Hematopoietic multipotent progenitor cell treated with erythropoietin and hydrocortisone succinate and interleukin-3 and kit ligand, for 6 days (in vitro differentiated cells): ENCODE measurements around the gene LSP1.
"Not testable (repeated sequence)": the region's sequence is repeated elsewhere in the genome, so short reads cannot be mapped to it uniquely, and the experiment has no call there.

ENCODE experiments used
- DNase-seq: peaks from one replicate; pipeline ENCODE4 v3.0.0-alpha.2; 2015

LSP1 gene

DNA sequence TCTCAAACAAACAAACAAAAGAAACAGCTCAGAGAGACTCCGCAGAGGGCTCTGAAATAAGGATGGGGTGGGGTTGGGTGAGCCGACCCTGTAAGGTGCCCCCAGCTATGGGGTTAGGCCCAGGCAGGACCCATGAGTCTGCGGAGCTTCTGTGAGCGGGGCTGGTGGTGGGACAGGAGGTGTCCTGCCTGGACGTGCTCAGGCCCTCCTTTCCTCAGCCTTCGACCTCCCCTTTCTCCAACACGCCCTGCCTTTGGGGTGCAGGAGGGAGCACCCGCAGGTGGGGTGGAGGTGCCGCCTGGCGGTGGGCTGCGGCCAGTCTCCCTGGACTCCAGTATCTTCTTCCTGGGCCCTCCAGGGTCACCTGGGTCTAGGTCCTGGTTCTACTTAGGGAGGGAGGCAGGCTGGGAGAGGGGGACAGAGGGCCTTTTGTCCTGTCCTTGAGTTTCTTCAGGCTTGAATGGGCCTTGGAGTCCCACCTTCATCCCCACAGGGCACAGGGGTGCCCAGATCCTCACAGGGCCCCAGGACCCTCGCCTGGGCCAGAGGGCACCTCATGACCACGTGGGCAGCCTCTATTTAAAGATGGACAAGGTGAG is 26.6 kb downstream of the LSP1 start:
- no peak for DNase-seq

DNA sequence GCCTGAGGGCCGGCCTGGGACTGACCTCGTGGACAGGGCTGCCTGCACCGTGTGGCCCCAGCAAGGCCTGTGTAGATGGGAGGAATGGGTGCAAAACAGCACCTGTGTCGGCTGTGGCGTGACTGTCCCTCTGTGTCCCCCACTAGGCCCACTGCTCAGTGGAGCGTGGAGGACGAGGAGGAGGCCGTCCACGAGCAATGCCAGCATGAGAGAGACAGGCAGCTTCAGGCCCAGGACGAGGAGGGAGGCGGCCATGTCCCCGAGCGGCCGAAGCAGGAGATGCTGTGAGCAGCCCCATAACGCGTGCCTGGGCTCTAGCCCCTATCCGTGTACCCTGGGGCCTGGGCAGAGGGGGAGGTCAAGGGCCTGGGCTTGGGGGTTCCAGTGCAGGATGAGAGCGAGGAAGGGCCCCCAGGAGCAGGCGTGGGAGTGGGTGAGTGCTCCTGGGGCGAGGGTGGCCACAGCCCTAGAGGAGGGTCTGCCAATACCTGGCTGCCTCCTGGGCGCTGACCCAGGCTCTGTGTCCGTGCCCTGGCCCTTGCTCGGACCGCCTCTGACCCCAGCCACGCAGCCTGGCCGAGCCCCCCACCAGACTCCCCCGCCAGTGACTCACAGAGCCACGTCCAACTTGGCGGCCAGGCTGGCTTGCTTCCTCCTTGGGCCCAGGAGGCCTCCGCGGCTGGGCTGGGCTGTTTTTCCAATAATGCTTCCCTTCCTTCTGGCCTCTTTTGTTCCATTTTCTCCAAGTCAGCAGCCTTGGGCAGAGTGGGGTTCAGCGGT is 27.2 kb downstream of the LSP1 start:
- no peak for DNase-seq

DNA sequence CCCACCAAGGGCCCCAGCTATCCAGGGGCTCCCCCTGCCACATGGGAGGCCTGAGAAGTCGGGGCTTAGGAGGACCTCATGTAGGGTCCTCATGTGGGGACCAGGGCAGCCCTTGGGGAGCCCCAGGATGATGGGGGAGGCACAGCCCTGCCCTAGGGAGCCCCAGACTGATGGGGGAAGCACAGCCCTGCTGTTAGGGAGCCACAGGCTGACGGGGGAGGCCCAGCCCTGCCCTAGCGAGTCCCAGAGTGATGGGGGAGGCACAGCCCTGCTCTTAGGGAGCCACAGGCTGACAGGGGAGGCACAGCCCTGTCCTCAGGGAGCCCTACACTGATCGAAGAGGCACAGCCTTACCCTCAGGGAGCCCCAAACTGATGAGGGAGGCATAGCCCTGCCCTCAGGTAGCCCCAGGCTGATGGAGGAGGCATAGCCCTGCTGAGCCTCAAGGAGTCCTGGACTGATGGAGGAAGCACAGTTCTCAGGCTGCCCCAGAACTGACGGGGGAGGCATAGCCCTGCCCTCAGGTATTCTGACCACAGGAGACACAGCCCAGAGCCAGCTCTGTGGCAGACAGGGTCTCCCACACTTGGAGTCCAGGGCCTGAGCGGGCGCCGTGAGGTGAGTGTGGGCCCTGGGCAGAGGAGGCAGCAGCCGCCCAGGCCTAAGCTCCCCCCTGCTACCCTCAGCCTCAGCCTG is 28.0 kb downstream of the LSP1 start:
- no peak for DNase-seq

DNA sequence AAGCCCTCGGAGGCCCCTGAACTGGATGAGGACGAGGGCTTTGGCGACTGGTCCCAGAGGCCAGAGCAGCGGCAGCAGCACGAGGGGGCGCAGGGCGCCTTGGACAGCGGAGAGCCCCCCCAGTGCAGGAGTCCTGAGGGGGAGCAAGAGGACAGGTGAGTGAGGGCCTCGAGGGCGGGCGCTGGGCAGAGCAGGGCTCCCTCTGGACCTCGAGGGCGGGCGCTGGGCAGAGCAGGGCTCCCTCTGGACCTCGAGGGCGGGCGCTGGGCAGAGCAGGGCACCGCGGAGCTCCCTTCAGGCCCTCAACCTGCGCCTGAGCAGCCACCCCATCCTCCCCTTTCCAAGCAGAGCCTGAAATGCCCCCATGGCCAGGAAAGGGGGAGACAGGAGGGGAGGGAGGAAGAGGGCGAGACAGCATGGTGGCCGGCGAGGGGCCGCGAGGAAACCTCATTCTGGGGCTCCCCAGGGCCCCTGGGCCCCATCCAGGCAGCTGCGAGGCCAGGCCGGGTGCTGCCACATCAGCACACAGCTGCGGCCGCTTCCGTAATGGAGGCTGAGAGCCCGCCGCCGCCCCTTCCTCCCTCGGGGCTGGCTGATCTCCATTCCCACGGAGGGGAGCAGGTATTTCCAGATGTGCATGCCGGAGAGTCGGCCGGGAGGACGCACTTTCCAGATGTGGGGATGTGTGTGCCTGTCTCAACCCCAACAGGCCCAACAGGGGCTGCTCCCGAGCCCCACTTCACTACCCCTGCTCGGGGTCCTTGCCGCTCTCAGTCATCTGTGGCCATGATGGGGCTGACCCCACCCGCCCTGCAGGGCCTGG is 28.8 kb downstream of the LSP1 start:
- DNase-seq: no peak

DNA sequence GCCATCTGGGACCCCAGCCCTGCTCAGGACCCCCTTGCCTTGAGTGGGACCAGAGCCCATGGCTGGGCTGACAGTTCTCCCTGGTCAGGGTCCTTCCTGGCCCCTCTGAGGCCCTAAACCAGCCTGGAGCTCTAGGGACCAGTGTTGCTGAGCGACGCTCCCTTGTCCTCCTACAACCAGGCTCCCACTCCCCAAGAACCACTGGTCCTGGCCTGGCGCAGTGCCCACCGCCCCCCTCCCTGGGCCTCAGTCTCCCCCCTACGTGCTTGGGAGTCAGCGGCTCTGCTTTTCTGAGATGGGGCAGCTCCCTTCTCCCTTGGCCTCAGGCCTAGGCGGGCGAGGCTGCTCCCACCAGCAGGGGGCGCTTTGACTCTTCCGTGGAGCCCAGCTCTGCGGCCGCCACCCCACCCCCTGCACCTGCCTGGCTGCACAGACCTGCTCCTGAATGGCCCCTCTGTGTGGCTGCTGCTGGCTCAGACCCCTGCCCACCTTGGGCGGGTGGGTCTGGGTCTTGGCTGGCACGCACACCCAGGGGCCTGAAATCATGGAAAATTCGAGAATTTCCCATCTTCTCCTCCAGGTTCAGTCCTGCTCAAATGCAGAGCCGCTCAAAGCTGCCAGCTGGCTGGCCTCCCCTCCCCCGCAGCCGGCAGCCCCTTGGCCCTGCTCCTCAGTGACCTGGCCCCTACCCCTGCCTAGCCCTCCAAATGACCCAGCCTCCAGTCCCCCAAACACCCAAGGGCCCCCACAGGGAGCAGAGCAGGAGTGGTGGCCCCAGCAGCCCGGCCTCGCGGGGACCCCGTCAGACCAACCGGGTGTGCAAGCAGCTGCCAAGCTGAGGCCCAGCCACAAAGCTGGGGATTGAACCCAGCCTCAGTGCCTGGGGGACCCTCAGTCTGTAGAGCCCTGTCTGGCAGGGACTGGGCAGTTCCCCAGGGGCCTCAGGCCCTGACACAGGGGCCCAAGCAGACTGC is 29.7 kb downstream of the LSP1 start:
- peak; percentile 86 for DNase-seq

DNA sequence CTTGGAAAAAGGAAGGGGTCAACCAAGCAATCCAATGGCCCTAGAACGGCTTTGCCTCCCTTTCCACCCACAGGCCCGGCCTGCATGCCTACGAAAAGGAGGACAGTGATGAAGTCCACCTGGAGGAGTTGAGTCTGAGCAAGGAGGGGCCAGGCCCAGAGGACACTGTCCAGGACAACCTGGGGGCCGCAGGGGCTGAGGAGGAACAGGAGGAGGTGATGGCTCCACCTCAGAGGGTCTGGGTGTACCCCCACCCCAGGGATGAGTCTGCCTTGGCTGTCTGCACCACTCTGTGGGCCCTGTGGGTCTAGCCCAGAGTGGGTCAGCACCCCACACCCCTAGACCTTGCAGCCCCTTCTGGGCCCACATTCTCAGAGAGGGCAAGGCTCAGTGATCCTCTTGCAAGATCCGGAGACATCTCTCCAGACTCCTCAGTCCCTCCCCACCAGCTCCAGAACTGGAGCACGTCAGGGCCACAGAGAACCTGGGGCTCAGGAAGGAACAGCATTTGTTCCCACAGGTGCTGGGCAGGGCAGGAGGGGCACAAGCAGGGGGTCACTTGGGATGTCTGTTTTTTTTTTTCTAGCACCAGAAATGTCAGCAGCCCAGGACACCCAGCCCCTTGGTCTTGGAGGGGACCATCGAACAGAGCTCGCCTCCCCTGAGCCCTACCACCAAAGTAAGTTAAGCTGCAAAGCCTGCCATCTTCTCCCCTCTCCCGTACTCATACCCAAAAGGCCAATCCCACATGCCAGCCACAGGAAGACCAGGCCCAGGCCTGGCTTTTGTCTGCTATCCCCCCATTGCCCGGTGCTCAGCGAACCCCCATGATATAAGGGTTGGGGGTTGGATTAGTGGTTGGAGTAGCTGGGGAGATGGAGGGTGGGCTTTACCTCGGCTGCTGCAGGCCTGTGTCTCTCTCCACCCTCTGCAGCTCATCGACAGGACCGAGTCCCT is 30.7 kb downstream of the LSP1 start:
- no peak for DNase-seq

DNA sequence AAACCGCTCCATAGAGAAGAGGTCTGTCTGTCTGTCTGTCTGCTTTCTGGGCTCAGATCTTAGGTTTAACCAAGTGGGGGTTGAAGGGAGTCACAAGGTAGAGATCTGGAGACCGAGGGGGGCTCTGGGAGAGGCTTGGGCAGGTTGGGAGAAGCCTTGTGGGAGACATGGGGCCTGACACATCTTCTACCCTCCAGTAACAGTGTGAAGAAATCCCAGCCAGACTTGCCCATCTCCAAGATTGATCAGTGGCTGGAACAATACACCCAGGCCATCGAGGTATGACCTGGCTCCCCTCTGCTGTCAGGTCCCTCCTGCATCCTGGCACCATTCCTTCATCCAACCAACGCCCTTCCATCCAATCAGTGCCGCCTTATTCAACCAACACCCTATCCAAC is 31.4 kb downstream of the LSP1 start:
- no peak for DNase-seq

DNA sequence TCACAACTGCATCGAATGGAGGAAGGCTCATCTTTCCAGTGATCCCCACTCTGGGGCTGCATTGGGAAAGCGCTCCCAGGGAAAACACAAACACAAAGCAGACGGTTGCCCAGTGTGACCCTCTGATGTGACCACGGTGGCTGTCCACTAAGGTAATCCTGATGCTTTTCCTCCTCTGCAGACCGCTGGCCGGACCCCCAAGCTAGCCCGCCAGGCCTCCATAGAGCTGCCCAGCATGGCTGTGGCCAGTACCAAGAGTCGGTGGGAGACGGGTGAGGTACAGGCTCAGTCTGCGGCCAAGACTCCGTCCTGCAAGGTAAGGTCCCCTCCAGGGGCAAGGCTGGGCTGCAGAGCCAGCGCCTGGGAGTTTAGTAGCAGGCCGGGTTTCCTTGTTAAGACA is 33.7 kb downstream of the LSP1 start:
- DNase-seq: not testable (repeated sequence)

DNA sequence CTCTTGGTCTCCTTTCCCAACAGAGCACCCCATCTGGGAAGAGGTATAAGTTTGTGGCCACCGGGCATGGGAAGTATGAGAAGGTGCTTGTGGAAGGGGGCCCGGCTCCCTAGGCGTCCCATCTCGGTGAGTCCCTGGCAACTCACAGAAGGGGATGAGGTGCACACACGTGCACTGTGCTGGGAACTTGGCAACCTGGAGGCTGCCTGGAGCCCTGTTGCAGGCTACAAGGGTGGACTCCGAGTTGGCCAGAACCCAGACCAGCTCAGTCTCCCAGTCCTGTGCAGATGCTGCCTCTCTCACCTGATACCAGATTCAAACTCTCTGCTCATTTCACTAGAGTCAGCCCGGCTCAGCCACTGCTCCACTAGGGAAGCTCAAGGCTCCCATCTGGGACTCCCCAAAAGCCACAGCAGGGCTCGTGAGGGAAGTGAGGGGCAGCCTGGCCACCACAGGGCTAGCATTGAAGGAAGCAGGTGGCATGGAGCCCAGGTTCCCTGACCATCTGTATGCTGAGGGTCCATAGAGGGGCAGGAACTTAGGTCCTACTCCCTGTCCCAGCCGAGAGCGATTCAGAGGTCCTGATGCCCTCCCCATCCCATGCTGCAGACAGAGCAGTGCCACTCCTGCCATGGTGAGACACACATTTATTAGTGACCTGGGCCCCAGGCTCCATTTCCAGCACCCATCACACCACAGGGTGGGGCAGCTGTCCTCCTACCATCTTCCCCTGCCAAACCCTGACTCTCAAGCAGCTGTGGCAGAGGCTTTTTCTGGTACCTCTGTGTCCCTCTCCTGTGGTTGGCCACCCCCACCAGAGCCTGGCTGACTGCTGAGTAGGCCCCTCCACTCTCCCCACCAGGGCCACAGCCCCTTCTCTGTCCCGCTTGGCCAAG is 34.8 kb downstream of the LSP1 start:
- DNase-seq: no peak

DNA sequence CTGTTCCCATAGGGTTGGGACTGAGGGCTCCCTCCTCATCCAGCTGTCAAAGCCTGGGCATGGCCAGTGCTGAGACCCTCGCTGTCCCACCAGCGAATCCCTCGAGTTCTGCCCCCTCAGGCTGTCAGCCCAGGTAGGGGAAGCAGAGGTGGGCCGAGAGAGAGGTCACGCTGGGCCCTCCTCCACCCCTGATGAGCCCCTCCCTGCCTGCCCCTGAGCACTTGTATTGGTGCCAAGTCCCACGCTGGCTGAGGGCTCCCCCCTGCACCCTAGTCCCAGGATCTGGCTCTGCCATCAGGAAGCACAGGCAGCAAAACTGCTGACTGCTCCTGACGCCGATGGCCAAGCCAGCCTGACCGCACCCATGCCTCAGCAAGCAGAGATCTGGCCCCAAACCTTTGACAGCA is 35.5 kb downstream of the LSP1 start:
- DNase-seq: no peak

DNA sequence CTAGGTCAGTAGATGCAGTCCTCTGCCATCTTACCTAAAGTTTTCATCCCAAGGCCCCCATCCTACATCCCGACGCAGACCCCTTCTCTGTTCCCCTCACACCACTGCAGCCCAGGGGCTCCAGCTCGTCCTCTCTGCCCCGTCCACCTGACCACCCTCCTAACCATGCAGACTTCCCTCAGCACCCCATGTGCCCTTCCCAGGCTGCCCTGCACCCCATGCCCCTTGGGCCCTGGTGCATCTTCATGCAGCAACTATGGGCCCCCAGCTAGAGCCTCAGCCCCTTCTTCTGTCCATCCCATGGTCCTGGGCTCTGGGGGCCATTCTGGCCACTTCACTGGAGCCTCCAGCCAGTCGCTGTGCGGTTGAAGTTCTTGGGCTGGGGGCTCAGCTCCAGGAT is 35.9 kb downstream of the LSP1 start:
- no peak for DNase-seq

DNA sequence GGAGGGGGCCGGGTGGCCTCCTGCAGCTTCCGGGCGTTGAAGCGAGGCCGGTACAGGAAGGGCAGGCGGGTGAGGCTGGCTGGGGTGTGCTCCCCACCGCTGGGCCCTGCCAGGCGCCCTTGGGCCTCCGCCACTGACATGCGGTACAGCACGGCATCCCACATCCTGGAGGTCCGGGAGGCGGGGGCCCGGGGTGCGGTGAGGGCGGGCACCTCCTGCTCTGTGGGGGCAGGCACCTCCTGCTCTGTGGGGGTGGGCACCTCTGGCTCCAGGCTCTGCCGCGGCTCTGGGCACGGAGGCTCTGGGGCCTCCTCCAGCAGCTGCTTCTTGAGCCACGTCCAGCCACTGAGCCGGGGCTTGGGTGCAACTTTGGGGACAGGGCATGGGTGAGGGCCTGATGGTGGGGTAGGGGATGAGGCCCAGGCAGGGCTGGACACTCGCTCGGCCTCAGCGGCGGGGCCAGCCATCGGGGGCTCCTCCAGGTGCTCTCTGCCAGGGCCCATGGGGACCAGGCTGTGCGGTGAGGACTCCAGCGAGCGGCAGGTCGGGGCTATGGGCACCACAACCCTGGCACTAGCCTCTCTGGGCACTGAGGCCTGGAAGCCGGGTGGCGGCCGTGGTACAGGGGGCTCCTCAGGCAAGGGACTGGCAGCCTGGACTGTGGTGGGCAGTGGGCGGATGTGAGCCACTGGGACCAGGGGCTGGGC is 36.5 kb downstream of the LSP1 start:
- DNase-seq: peak; percentile 64

DNA sequence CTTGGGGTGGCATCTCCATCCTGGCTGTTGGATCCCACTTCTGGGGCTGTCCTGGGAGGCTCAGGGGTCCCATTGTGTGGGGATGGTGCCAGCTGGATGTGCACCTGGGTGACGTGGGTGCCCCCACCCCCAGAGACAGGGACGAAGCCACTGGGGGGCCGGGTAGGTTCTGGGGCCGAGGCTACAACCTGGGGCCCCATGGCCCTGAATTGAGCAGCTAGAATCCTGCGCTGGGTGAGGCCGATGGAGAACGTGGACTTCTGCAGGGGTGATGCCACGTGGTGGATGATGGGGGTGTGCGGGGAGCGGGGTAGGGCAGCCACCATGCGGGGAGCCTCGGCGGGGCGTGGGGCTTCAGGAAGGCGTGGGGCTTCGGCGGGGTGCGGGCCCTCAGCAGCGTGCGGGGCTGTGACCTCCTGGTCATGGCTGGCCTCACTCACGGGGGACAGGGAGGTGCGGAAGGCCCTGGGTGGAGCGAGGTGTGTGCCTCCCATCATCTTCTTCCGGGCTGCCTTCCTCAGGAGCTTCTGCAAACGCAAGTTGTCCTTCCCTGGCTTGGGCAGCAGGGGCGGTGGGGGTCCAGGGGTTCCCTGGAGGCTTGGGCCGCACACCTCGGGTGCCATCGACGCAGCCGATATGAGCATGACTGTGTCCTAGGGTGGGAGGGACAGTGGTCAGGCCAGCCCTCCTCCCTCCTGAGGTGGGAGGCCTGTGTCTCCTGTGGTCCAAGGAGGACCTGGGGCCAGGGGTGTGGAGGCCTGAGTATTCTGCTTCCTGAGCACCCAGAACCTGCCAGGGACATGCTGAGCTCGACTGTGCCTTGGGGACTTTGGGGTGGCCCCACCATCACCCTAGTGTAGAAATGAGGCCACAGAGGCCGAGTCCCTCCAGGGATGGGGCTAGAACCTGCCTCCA is 37.3 kb downstream of the LSP1 start:
- DNase-seq: peak; percentile 41

DNA sequence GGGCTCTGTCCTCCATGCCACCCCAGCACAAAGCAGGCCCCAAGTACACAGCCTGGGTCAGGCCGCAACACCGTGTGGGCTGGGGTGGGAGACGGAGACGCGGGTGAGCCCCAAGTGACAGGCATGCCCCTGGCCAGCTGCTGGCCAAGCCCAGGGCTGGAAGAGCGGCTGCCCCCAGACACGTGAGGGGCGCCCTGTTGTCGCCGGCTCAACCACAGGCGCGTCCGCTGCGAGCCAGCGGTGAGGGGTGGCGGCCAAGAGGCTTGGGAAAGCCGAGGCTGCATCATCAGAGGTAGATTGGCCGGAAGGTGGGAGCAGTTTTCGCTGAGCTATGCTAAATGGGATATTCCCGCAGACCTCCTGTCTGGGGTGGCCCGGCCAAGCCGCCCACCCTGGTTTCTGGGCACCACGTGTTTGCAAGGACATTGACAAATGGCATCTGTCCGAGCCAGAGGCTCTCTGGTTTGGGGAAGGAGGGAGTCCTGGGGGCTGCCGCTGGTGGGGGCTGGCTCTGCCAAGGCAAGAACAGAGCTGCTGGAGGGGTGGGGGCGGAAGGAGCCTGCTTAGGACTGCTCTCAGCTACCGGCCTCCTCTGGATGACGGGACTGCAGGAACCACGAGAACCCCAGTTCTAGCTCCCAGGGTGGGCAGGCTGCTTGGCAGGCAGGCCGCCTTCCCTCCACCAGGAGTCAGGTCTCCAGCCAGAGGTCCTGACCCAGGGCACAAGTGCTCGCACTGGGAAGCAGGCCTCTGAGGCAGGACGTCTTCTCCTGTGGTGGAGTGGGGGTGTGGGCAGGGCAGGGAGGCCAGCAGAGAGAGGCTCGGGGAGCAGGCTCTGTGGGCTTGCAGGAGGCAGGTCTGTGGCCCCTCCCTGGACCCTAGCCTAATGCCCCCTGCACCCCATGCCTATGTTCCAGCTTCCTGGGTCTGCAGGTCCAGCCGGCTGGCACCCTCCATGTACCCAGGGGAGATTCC is 38.3 kb downstream of the LSP1 start:
- DNase-seq: no peak

DNA sequence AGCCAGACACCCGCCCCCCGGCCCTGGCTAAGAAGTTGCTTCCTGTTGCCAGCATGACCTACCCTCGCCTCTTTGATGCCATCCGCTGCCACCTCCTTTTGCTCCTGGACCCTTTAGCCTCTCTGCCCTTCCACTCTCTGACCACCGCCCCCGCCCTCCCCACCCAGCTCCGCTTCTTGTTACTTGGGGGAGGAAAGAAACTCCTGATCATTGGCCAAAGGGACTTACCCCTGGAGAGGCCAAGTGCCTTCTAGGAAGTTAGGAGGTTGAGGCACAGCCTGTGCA is 38.9 kb downstream of the LSP1 start, which contains the start of gene PRR33:
Gene PRR33, minus strand, starts transcription at position 65 of the 285 bp plus-strand sequence. CDS start 1,311 bp downstream, outside the sequence.
- no peak for DNase-seq

DNA sequence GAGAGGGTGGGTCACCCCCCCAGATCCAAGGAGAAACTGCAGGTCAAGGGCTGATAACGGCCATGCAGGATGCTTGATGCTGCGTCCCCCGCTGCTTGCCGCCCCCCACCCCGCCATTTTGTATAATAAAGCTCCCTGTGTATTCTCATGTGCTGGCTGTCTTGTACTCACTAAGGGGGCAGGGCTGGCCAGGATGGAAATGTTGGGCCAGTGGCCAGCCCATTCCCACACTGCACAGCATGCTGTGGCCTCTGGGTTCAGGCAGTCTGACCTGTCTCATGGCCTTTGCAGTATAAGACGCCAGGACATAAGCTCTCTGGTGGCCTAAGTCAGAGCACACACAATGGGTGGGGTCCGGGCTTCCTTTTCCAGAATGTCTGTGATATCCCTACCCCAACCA is 39.2 kb downstream of the LSP1 start:
- no peak for DNase-seq

DNA sequence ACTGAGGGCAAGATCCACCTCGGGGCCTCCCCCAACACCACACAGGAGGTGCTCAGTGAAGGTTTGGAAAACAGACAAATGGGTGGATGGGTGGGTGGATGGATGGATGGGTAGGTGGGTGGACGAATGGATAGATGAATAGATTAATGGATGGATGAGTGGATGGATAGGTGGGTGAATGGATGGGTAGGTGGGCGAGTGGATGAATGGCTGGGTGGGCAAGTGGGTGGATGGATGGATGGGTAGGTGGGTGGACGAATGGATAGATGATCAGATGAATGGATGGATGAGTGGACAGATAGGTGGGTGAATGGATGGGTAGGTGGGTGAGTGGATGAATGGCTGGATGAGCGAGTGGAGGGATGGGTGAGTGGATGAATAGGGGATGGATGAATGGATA is 39.7 kb downstream of the LSP1 start:
- no peak for DNase-seq
